Neural cell (in vitro differentiated cells): ENCODE measurements around the gene ENPP7.

Experiments
- EP300 ChIP-seq: fragments of 450-650 bp; conservative IDR thresholded peaks from 2 replicates; pipeline ENCODE4 v1.6.1; 2014; ENCODE audit warnings: antibody characterized with exemption, mild to moderate bottlenecking, moderate library complexity; ENCODE audit not compliant: poor library complexity, severe bottlenecking
- EZH2 ChIP-seq: fragments of 200-600, 300-800 bp; shearing (Covaris generic), sonication (generic); IDR thresholded peaks from 2 replicates; pipeline ENCODE4 v1.6.1; 2014; ENCODE audit warnings: antibody characterized with exemption, low read length, borderline replicate concordance, mild to moderate bottlenecking; ENCODE audit not compliant: insufficient read depth, poor library complexity, severe bottlenecking
- POLR2AphosphoS5 ChIP-seq: IDR thresholded peaks from 2 replicates; pipeline ENCODE4 v1.6.1; 2012
- SMC3 ChIP-seq: fragments of 450-650 bp; conservative IDR thresholded peaks from 2 replicates; pipeline ENCODE4 v1.6.1; 2014; ENCODE audit warnings: antibody characterized with exemption, mild to moderate bottlenecking, moderate library complexity; ENCODE audit not compliant: poor library complexity
- TF ChIP-seq, protein P1 (sequence below): fragments of 450-650 bp; IDR thresholded peaks from 2 replicates; pipeline ENCODE4 v1.5.1; 2014; ENCODE audit warnings: antibody characterized with exemption, mild to moderate bottlenecking, moderate library complexity; ENCODE audit not compliant: poor library complexity, severe bottlenecking

DNA sequence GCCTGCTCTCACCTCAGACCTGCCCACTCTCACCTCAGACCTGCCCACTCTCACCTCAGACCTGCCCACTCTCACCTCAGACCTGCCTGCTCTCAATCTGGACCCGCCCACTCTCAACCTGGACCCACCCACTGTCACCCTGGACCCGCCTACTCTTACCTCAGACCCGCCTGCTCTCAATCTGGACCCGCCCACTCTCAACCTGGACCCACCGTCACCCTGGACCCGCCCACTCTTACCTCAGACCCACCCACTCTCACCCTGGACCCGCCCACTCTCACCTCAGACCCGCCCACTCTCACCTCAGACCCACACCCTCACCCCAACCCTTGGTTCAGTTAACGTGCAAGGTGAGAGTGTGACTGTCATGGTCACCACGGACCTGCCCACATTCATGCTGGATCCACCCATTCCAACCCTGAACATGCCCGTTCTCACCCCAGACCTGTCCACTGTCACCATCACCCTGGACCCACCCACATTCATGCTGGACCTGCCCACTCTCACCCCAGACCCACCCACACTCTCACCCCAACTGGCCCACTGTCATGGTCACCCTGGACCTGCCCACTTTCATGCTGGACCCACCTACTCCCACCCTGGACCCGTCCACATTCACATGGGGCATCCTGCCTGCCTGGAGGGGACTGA is 31.2 kb upstream of the ENPP7 start:
- no peak for TF ChIP-seq EP300
- TF ChIP-seq, protein P1, sequence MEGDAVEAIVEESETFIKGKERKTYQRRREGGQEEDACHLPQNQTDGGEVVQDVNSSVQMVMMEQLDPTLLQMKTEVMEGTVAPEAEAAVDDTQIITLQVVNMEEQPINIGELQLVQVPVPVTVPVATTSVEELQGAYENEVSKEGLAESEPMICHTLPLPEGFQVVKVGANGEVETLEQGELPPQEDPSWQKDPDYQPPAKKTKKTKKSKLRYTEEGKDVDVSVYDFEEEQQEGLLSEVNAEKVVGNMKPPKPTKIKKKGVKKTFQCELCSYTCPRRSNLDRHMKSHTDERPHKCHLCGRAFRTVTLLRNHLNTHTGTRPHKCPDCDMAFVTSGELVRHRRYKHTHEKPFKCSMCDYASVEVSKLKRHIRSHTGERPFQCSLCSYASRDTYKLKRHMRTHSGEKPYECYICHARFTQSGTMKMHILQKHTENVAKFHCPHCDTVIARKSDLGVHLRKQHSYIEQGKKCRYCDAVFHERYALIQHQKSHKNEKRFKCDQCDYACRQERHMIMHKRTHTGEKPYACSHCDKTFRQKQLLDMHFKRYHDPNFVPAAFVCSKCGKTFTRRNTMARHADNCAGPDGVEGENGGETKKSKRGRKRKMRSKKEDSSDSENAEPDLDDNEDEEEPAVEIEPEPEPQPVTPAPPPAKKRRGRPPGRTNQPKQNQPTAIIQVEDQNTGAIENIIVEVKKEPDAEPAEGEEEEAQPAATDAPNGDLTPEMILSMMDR = no peak
- TF ChIP-seq EZH2 = no peak
- TF ChIP-seq POLR2AphosphoS5 = no peak
- TF ChIP-seq SMC3 = no peak
